ENCODE measurements around the gene CCDC73. TPM values are rescaled to one million over a fixed set of nuclear protein-coding genes. Genes with fewer than 3 reads are reported as not detected.

Gene CCDC73
- total and polyA plus RNA-seq, 2 of the 4 experiments (the other 2 are of a cell fraction), result not detected

DNA sequence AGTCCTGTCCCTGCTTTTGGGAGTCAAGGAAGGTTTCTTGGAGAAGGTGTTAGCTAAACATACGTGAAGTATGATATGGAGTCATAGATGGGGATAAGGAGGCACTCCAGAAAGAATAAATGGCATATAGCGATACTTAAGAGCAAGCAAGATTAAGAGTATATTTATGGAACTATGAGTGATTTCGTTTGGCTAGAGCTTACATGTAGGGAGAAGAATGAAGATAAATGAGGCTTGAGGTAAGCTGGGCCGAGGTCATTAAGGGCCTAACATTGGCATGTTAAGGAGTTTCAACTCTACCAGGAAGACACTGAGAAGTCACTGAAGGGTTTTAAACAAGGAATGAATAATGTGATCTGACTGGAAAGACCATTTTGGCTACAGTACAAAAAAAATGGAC, 177.6 kb downstream of the CCDC73 start:
- no peak overlapping the region for H3K56ac ChIP-seq (ENCODE audit: extremely low read depth, insufficient read depth, low read length)
- no peak overlapping the region for H3K4me2 ChIP-seq (ENCODE audit: low read depth, low read length)
- no peaks in the 10 kb centered on the region for H3K27me3 ChIP-seq (ENCODE audit: control insufficient read depth, insufficient read depth, low read length)
- no peaks in the 10 kb centered on the region for H3K9me3 ChIP-seq (ENCODE audit: control insufficient read depth, insufficient read depth, low read length)
- no peak overlapping the region for H2BK5ac ChIP-seq (ENCODE audit: low read depth, low read length, poor library complexity, severe bottlenecking)
- dilution Hi-C loops (cut with HindIII; ENCODE audit: low sequenced_read_pairs, unreplicated experiment), result no loop called here
- H4K20me1 ChIP-seq (ENCODE audit: insufficient read depth, low read length), result no peaks in the 10 kb centered on the region
- no peak overlapping the region for H2BK120ac ChIP-seq (ENCODE audit: low read depth, low read length)
- H4K5ac ChIP-seq (ENCODE audit: low read depth, low read length), result no peak overlapping the region
- no peak overlapping the region for H2AK9ac ChIP-seq (replicated peaks; ENCODE audit: low read depth, low read length, poor library complexity)
- no peak overlapping the region for H2BK20ac ChIP-seq (ENCODE audit: low read depth, low read length)
- WGBS, 2 experiments (ENCODE audit: extremely low coverage in 2 of 2, insufficient read length in 1 of 2), result 27% methylated on average over 3 of the region's 4 CpGs; no CpG with 5 or more reads in 1 of the 2 experiments
- ChIA-PET CTCF (no interaction called here), POLR2A (ENCODE audit: unreplicated experiment) (no interaction called here)
- no peak overlapping the region for H4K8ac ChIP-seq (ENCODE audit: low read depth in 2 of 2, low read length in 2 of 2)
- no peak overlapping the region for H3K18ac ChIP-seq (ENCODE audit: low read depth, low read length)
- DNase-seq, result no peak
- H3K9me1 ChIP-seq (ENCODE audit: insufficient read depth, low read length), result no peaks in the 10 kb centered on the region
- intact Hi-C loops (cut with micrococcal nuclease), result no loop called here
- no peak for ATAC-seq (ENCODE audit: low read depth)
- H3K79me1 ChIP-seq (ENCODE audit: low read depth in 1 of 2, low read length in 2 of 2), result no peaks in the 10 kb centered on the region
- H3K14ac ChIP-seq (replicated peaks; ENCODE audit: low read depth, low read length), result no peak overlapping the region
- no peak overlapping the region for H2AFZ ChIP-seq (replicated peaks; ENCODE audit: low read length, poor library complexity)
- no peak overlapping the region for H3K9ac ChIP-seq (ENCODE audit: low read depth, low read length)
- no peaks in the 10 kb centered on the region for H3K36me3 ChIP-seq (ENCODE audit: control insufficient read depth, insufficient read depth, low read length)
- no peak overlapping the region for H3K27ac ChIP-seq (ENCODE audit: insufficient read depth, low read length)
- H3K4ac ChIP-seq (ENCODE audit: low read depth, low read length), result no peak overlapping the region
- in situ Hi-C loops (cut with MboI; ENCODE audit: low sequenced_read_pairs), result no loop called here
- H3K23ac ChIP-seq (ENCODE audit: low read depth, low read length), result no peak overlapping the region
- no peak overlapping the region for H3K4me3 ChIP-seq (ENCODE audit: insufficient read depth, low read depth, low read length)
- H2AK5ac ChIP-seq (ENCODE audit: low read depth, low read length), result no peak overlapping the region
- no peak for TF ChIP-seq CHD1 (IDR thresholded peaks at IDR 0.05; ENCODE audit: low read depth, low read length)
- TF ChIP-seq, protein P1, sequence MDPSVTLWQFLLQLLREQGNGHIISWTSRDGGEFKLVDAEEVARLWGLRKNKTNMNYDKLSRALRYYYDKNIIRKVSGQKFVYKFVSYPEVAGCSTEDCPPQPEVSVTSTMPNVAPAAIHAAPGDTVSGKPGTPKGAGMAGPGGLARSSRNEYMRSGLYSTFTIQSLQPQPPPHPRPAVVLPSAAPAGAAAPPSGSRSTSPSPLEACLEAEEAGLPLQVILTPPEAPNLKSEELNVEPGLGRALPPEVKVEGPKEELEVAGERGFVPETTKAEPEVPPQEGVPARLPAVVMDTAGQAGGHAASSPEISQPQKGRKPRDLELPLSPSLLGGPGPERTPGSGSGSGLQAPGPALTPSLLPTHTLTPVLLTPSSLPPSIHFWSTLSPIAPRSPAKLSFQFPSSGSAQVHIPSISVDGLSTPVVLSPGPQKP (IDR thresholded peaks at IDR 0.05; ENCODE audit: borderline replicate concordance, low read depth, low read length), result no peak
- no peak for TF ChIP-seq CEBPB (IDR thresholded peaks at IDR 0.05; ENCODE audit: low read depth, low read length)
- no peak for TF ChIP-seq MAZ (IDR thresholded peaks at IDR 0.05; ENCODE audit: borderline replicate concordance, low read depth, low read length)
- TF ChIP-seq RCOR1 (IDR thresholded peaks at IDR 0.05; ENCODE audit: insufficient replicate concordance, low read length), result no peak
- TF ChIP-seq SMC3 (IDR thresholded peaks at IDR 0.05; ENCODE audit: low read depth, low read length), result no peak
- BruUV-seq (replicated peaks), result no TSS peak
- H3K4me1 ChIP-seq (ENCODE audit: control insufficient read depth, insufficient read depth, low read length), result no peaks in the 10 kb centered on the region
- H2BK15ac ChIP-seq (ENCODE audit: low read depth, low read length), result no peak overlapping the region
- no peak overlapping the region for H4K91ac ChIP-seq (ENCODE audit: insufficient read depth, low read depth, low read length)
